HG03135 (cell line): ENCODE results near the gene MFSD1.

ENCODE experiments used
- ATAC-seq: cut with Tn5 transposase; IDR thresholded peaks from one replicate; pipeline ENCODE4 v1.9.1; 2021; ENCODE audit warnings: mild to moderate bottlenecking, moderate library complexity; ENCODE audit not compliant: unreplicated experiment

Gene MFSD1

DNA sequence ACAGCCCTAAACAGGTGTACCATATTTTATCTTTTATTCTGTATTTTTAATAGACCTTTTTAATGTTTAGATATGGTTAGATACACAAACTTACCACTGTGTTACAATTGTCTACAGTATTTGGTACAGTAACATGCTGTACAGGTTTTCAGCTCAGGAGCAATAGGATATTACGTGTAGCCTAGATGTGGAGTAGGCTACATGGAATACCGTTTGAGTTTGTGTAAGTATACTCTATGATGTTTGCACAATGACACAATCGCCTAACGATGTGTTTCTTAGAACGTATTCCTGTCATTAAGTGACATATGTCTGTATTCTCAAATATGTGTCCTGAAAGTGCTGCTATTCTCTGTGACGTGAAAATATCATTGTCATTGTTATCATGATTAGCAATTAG, 62.6 kb downstream of the MFSD1 start:
- no peak for ATAC-seq

- ATAC-seq, result no peak
These were observed 73.8 kb downstream of the MFSD1 start for GRCh38 chr3:158875700-158876099.
